Chondrocyte (in vitro differentiated cells): Measurements from ENCODE around the gene TSPYL6. TPM values are rescaled to one million over a fixed set of nuclear protein-coding genes. Genes with fewer than 3 reads are reported as not detected.

Experiments
- DNase-seq: peaks from one replicate; pipeline ENCODE4 v3.0.0; 2021; ENCODE audit warnings: mixed read lengths, low spot score
- H3K27ac Mint-ChIP-seq: one replicate; pipeline ENCODE4 v1.8.0; 2021; ENCODE audit warnings: mild to moderate bottlenecking, moderate library complexity, mixed read lengths; ENCODE audit not compliant: unreplicated experiment
- H3K27me3 Mint-ChIP-seq: 2 replicates; pipeline ENCODE4 v1.8.0; 2021; ENCODE audit warnings: low read depth, mixed read lengths
- H3K36me3 Mint-ChIP-seq: 2 replicates; pipeline ENCODE4 v1.8.0; 2021; ENCODE audit warnings: low read depth, mixed read lengths
- H3K4me1 Mint-ChIP-seq: 2 replicates; pipeline ENCODE4 v1.8.0; 2021; ENCODE audit warnings: low read depth, mild to moderate bottlenecking, mixed read lengths
- H3K4me3 Mint-ChIP-seq: one replicate; pipeline ENCODE4 v1.8.0; 2021; ENCODE audit warnings: mild to moderate bottlenecking, moderate library complexity, mixed read lengths; ENCODE audit not compliant: unreplicated experiment
- H3K9me3 Mint-ChIP-seq: 2 replicates; pipeline ENCODE4 v1.8.0; 2021; ENCODE audit warnings: low read depth, mixed read lengths
- total RNA-seq: library from RNA; stranded (reverse); gene quantifications from 3 replicates; pipeline ENCODE4 v1.2.1, GENCODE V29; 2021
- TF ChIP-seq, protein P1 (sequence below): fragments of 200-600 bp; sonication (generic); IDR thresholded peaks from 2 replicates; pipeline ENCODE4 v1.5.0; 2021; ENCODE audit warnings: antibody characterized with exemption, mild to moderate bottlenecking, moderate library complexity

TSPYL6 gene
- total RNA-seq, 1 donor from 2014 or later: not detected

DNA sequence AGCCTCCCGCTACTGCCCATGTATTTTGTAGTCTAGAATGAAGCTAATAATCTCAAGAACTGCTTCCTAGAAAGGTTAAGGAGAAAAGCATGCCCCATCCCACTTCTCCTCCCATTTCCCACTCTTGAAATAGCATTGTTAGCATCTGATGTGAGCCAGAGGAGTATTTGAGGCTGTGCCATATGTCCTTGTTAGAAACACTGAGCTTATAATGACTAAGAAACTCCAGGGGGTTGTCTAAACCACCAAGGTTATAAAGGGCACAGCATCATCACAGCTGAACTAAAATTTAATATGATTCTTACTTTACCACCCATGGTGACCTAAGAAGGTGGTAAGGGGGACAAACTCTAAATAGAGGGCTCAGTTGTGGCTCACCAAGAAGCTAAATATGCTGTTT is 16.6 kb downstream of the TSPYL6 start:
- peaks cover 6% of the 10 kb centered on the region for H3K9me3 Mint-ChIP-seq
- peak overlapping the region; percentile 15 for H3K27ac Mint-ChIP-seq
- TF ChIP-seq, protein P1, sequence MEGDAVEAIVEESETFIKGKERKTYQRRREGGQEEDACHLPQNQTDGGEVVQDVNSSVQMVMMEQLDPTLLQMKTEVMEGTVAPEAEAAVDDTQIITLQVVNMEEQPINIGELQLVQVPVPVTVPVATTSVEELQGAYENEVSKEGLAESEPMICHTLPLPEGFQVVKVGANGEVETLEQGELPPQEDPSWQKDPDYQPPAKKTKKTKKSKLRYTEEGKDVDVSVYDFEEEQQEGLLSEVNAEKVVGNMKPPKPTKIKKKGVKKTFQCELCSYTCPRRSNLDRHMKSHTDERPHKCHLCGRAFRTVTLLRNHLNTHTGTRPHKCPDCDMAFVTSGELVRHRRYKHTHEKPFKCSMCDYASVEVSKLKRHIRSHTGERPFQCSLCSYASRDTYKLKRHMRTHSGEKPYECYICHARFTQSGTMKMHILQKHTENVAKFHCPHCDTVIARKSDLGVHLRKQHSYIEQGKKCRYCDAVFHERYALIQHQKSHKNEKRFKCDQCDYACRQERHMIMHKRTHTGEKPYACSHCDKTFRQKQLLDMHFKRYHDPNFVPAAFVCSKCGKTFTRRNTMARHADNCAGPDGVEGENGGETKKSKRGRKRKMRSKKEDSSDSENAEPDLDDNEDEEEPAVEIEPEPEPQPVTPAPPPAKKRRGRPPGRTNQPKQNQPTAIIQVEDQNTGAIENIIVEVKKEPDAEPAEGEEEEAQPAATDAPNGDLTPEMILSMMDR: no peak
- no peak overlapping the region for H3K4me3 Mint-ChIP-seq
- no peak for DNase-seq
- peaks cover 25% of the 10 kb centered on the region for H3K4me1 Mint-ChIP-seq
- no peaks in the 10 kb centered on the region for H3K27me3 Mint-ChIP-seq
- peaks cover 4% of the 10 kb centered on the region for H3K36me3 Mint-ChIP-seq

- no peaks in the 10 kb centered on the region for H3K27me3 Mint-ChIP-seq
- DNase-seq: no peak
- no peak overlapping the region for H3K4me3 Mint-ChIP-seq
- TF ChIP-seq, protein P1: no peak
- H3K4me1 Mint-ChIP-seq: peaks cover 25% of the 10 kb centered on the region
- H3K9me3 Mint-ChIP-seq: peaks cover 8% of the 10 kb centered on the region
- peaks cover 6% of the 10 kb centered on the region for H3K36me3 Mint-ChIP-seq
- no peak overlapping the region for H3K27ac Mint-ChIP-seq
Measured at GRCh38 chr2:54237428-54237827, 18.6 kb downstream of the TSPYL6 start.

GRCh38 chr2:54233832-54234649 is 22.0 kb downstream of the TSPYL6 start:
- H3K9me3 Mint-ChIP-seq: peaks cover 9% of the 10 kb centered on the region
- H3K4me3 Mint-ChIP-seq: no peak overlapping the region
- H3K27me3 Mint-ChIP-seq: no peaks in the 10 kb centered on the region
- TF ChIP-seq, protein P1: no peak
- no peak overlapping the region for H3K27ac Mint-ChIP-seq
- peaks cover 7% of the 10 kb centered on the region for H3K4me1 Mint-ChIP-seq
- peaks cover 6% of the 10 kb centered on the region for H3K36me3 Mint-ChIP-seq
- no peak for DNase-seq

- Mint-ChIP-seq H3K27ac (no peak overlapping the region), H3K36me3 (peaks cover 2% of the 10 kb centered on the region), H3K4me3 (no peak overlapping the region), H3K4me1 (peaks cover 24% of the 10 kb centered on the region), H3K27me3 (no peaks in the 10 kb centered on the region), H3K9me3 (peaks cover 2% of the 10 kb centered on the region)
- TF ChIP-seq, protein P1: no peak
- DNase-seq: no peak
Measured at GRCh38 chr2:54228945-54229344, 27.1 kb downstream of the TSPYL6 start.

DNA sequence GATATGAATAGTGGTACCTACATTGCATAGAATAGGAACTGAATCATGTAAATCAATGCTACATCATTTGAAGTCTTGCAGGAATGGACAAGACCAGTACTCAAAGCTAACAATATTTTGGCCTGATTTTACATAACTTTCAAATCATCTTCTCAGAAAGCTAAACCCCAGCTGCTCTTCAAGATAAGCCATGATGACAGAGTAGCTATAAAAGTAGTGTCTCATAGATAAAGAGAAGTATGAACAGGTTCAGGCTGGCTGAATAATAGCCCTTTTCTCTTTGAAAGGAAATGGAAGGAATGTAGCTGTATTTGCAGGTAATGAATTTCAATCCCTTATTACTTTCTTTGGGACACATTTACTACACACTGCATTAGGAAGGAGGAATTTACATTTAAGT is 28.2 kb downstream of the TSPYL6 start:
- Mint-ChIP-seq H3K27me3 (no peaks in the 10 kb centered on the region), H3K36me3 (peaks cover 2% of the 10 kb centered on the region), H3K4me1 (peaks cover 24% of the 10 kb centered on the region), H3K4me3 (no peak overlapping the region), H3K9me3 (peaks cover 2% of the 10 kb centered on the region), H3K27ac (no peak overlapping the region)
- TF ChIP-seq, protein P1: no peak
- DNase-seq: no peak
